IPS-18c (cell line): ENCODE data around the gene DPH6.

Source experiments
- H3K4me3 ChIP-seq: 2 replicates; pipeline ENCODE4 v1.7.0; 2013; ENCODE audit warnings: low read depth, mild to moderate bottlenecking, low read length, moderate library complexity; ENCODE audit not compliant: insufficient read depth
- H3K9me3 ChIP-seq: one replicate; pipeline ENCODE4 v1.6.1; 2013; ENCODE audit warnings: mild to moderate bottlenecking, low read length, moderate library complexity; ENCODE audit not compliant: control insufficient read depth, insufficient read depth

The DPH6 gene

DNA sequence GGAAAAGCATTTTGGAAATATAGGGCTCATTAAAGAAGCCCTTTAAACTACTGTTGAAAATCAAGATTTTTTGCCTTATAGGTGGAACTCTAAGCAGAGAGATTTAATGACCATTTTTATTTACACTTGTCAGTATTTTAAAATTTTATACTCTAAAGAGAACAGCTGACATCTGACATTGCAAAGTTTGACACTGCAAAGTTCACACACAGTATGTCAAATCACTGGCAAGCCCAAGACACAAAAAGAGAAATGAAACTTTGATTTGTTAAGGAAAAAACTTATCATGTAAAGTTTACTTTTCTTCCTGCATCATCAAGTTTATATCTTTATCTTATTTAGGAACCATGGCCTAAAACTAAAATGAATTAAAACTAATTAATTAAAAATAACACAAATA is 40.2 kb downstream of the DPH6 start:
- no peak overlapping the region for H3K4me3 ChIP-seq

DNA sequence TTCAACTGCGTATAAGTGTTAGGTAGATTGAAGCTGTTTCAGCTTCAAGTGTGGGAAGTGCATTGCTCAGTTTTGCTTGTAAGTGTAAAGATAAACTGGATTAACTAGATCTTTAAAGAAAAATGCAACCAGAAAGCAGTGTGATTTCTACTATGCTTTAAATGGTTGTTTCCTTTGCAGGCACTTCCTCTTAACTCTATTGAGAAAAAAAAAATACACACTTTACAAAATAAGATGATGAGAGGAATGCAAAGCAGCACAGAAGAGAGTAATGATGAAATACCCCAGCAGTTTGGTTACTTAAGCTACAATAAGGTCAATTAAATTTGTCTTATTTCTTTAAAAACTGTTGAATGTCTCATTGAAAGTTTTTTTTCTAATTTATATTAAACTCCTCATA is 40.8 kb downstream of the DPH6 start:
- Histone ChIP-seq H3K4me3 (no peak overlapping the region), H3K9me3 (no peaks in the 10 kb centered on the region)

More for the DNA sequence above, 40.2 kb downstream of the DPH6 start:
- H3K9me3 ChIP-seq, result no peaks in the 10 kb centered on the region

DNA sequence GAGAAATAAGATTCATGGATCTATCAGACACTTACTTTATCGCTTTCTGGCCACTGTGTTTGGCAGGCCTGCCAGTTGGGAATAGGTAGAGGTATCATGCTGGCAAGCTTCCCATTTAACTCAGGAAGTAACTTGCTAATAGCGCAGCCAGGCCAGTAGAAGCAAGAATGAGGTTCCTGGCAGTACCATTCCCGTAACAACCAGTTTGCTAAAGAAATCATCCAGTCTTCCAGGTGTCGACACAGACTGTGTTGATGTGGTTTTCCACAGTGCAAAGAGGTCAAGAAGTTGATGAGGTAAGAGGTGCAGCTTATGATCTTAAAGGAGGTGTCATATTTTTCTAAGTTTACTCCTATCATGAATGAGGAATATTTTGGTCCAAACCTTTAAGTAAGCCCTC is 46.2 kb downstream of the DPH6 start:
- no peak overlapping the region for H3K4me3 ChIP-seq
- no peaks in the 10 kb centered on the region for H3K9me3 ChIP-seq

DNA sequence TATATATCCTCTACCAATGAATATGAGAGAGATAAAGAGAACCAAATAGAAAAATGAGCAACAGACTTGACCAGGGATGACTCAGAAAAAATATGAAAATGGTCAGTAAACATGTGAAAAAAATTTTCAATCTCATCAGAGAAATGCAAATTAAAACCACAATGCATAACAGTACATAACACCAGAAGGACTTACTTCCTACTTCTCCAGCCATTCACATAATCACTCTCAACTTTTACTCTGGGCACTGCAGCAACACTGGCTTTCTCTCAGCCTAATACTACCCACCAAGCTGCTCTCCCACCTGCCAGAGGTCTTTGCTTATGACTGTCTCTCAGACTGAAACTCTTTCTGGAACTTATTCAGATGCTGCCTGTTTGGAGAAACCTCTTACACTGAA is 49.4 kb downstream of the DPH6 start:
- H3K4me3 ChIP-seq, result no peak overlapping the region
- H3K9me3 ChIP-seq, result no peaks in the 10 kb centered on the region

DNA sequence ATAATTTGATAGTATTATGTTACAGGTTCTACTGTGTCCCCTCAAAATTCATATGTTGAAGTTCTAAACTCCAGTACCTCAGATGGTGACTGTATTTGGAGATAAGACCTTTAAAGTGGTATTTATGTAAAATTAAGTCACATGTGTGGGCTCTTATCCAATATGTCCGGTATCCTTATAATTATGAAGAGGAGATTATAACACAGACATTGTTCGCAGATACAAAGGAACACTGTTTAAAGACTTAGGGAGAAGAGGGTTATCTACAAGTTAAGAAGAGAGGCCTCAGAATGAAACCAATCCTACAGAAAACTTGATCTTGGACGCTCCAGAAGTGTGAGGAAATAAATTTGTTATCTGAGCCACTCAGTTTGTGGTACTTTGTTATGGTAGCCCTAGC is 50.9 kb downstream of the DPH6 start:
- H3K4me3 ChIP-seq, result no peak overlapping the region
- H3K9me3 ChIP-seq, result no peaks in the 10 kb centered on the region

DNA sequence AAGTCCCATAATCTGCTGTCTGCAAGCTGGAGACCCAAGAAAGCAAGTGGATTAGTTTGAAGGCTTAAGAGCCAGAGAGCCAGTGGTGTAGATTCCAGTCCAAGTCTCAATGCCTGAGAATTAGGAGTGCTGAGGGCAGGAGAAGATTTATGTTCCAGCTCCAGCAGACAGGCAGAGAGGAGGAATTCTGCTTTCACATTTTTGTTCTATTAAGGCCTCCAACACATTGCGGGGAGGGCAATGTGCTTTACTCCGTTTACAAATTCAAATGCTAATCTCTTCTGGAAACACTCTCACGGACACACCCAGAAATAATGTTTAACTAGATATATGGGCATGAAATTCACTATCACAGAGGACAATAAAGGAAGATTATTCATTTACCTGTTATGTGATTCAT is 54.0 kb downstream of the DPH6 start:
- Histone ChIP-seq H3K9me3 (peaks cover 5% of the 10 kb centered on the region), H3K4me3 (no peak overlapping the region)

DNA sequence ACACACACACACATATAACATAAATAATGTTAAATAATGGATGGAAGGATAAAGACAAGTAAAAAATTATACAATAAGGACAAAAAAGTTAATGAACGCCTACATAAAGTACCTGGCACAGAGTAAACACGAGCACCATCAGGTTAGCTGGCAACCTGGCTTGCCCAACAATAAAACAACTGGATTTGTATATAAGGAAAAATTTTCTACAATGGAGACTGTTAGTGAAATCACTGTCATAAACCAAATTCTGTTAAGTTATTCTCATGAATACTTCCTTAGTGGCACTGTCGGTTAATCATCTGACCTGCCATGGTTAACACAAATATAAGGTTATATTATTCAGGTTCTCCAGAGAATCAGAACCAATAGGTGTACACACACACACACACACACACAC is 54.8 kb downstream of the DPH6 start:
- Histone ChIP-seq H3K4me3 (no peak overlapping the region), H3K9me3 (peaks cover 5% of the 10 kb centered on the region)

DNA sequence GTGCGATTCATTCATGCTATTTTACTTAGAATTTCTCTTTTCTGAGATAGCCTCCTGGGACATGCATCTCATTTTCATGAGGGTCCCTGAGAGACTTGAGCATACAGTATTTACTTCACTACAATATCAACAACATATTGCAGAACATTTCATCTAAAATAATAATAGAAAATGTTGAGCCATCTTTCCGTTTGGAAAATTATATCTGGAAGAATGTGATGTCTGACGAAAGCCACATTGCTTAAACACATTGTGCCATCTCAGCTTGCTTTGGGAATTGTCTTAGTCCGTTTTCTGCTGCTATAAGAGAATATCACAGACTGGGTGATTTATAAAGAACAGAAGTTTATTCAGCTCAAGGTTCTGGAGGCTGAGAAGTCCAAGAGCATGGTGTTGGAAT is 55.5 kb downstream of the DPH6 start:
- Histone ChIP-seq H3K4me3 (no peak overlapping the region), H3K9me3 (peaks cover 5% of the 10 kb centered on the region)

DNA sequence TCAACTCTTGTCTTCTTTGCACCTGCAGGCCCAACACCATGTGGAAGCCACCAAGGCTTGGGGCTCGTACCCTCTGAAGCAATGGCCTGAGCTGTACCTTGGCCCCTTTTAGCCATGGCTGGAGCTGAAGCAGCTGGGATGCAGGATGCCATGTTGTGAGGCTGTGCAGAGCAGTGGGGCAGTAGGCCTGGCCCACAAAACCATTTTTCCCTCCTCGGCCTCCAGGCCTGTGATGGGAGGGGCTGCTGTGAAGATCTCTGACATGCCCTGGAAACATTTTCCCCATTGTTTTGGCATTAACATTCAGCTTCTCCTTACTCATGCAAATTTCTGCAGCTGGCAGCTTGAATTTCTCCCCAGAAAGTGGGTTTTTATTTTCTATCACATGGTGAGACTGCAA is 58.5 kb downstream of the DPH6 start:
- no peak overlapping the region for H3K4me3 ChIP-seq
- peaks cover 5% of the 10 kb centered on the region for H3K9me3 ChIP-seq

DNA sequence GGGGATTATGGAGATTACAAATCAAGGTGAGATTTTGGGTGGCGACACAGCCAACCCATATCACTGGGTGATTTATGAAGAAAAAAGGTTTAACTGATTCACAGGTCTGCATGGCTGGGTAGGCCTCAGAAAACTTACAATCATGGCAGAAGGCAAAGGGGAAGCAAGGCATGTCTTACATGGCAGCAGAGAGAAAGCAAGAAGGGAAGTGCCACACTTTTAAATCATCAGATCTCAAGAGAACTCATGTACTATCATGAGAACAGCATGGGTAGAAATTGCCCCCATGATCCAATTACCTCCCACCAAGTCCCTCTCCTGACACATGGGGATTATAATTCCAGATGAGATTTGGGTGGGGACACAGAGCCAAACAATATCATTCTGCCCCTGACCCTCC is 59.7 kb downstream of the DPH6 start:
- H3K9me3 ChIP-seq, result peaks cover 5% of the 10 kb centered on the region
- H3K4me3 ChIP-seq, result no peak overlapping the region

DNA sequence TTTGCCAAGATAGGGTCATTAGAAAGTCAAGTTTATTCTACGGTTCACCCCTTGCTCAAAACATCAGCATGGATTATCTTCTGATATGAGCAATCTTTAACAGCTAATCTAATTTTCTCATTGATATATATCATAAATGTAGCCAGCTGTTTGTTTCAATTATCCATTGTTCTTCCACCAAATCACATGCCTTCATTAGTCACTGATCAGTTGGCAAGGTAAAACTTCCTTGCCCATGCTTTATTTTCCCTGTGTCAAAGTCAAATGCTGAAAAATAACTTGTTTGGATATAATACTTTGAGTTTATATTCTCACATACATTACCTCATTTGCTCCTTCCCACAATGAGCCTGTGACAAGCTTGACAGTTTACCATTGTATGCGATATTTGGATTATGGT is 60.6 kb downstream of the DPH6 start:
- peaks cover 5% of the 10 kb centered on the region for H3K9me3 ChIP-seq
- H3K4me3 ChIP-seq, result no peak overlapping the region

DNA sequence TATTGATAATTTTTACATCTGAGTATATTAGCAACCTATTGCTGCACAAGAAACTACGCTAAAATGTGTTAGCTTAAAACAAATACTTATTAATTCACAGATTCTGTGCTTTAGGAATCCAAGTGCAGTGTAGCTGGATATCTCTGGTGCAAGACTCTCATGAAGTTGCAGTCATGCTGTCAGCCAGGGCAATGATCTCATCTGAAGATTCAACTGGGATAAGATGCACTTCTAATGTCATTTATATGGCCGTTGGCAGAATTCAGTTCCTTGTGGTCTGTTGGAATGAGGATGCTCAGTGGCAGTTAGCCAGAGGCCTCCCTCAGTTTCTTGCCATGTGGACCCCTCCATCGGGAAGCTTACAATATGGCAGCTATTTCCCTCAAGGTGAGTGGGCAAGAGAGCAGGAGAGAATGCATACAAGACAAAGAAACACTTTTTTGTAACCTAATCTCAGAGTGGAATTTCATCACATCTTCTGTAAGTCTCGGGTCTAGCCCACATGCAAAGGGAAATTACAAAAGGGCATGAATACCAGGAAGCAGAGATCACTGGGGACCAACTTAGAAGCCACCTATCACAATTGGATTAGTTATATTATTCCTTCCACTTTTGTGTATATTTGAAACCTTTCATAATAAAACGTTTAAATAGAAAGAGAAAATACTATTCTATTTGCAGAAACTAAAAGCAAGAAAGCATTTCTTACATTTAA is 61.6 kb downstream of the DPH6 start:
- Histone ChIP-seq H3K9me3 (peaks cover 5% of the 10 kb centered on the region), H3K4me3 (no peak overlapping the region)

DNA sequence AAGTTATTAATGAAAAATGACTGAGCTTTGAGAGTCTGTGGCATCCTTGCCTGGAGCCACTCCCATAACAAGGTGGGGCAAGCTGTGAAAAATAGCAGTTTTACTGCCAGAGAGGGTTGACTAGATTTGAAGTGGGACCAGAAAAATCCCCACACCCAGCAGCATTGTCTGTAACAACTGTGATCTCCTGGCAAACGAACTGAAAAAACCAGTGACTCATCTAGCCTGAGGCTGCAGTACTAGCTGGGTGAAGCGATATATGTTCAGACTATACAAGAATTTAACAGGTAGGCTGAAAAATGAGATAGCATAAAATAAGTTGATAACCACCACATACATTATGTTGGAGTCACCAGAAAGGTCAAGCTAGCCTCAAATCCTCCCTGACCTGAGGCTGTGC is 64.0 kb downstream of the DPH6 start:
- Histone ChIP-seq H3K4me3 (no peak overlapping the region), H3K9me3 (no peaks in the 10 kb centered on the region)

DNA sequence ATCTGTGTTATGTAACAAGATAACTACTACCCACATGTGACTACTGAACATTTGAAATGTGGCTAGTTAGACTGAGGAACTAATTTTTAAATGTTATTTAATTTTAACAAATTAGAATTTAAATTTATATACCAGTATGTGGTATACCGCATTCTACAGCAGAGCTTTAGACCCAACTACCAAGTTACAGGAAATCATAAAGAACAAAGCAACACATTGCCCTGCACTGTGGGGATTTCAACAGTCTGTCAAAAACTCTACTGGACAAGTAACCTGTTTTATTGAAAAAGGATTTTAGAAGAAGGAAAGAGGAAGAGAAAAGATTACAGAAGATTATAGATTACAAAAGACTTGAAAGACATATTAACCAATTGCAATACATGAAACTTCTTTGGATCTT is 64.9 kb downstream of the DPH6 start:
- Histone ChIP-seq H3K9me3 (no peaks in the 10 kb centered on the region), H3K4me3 (no peak overlapping the region)

DNA sequence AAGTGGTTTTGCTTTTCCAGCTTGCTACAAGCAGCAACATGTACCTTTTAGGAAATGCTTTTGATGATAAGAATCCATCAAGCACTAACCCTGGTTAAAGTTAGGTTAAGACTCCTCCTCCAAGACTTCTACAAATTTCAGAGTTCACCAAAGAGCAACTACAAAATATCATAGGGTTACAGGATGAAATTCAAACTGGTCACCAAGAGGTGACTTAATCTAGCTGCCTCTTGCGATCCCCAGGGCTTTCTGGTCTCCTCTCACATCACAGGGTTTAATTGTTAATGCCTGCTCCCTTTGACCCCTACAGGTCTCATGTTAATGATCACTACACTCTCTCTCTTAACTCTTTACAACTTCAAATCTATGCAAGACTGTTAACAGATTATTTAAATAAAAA is 66.5 kb downstream of the DPH6 start:
- Histone ChIP-seq H3K4me3 (no peak overlapping the region), H3K9me3 (no peaks in the 10 kb centered on the region)

DNA sequence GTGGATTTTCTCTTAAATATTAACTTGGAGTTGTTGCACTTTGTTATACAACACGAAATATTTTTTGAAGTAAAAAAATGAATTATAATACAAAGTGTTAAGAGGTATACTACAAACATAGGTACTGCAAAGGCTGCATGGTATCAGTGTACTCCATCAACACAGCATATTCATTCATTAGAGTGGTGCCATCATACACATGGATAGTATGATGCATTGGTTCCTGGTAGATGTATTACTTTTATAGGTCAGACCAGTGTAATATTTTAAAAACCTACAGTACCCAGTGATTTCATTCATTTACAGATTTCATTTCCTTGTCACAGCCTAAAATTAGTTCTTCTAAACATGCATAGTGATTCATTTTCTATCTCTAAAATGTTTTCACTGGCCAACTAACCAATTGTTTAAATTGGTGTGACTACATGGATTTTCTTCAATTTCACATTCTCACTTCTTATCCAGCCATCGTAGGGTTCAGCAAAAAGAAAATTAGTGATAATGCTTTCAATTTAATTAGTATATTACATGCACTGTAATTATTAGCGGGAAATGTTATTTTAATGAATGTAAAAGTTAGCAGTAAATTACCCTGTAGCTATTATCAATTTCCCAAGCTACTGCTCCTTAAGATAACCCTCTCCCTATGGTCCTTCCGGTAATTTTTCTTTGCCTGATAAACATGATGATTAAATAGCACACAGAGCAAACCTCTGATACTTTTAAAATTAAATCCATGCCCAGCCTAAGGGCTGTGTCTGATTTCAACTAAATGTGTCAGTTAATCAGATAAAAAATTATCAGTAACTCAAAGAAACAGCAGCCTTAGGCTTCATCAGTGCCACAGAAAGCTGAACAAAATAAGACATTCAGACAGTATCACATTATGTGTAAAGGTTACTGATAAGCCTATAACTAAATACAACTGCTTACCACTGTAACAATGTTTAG is 68.4 kb downstream of the DPH6 start:
- H3K4me3 ChIP-seq, result no peak overlapping the region
- no peaks in the 10 kb centered on the region for H3K9me3 ChIP-seq

DNA sequence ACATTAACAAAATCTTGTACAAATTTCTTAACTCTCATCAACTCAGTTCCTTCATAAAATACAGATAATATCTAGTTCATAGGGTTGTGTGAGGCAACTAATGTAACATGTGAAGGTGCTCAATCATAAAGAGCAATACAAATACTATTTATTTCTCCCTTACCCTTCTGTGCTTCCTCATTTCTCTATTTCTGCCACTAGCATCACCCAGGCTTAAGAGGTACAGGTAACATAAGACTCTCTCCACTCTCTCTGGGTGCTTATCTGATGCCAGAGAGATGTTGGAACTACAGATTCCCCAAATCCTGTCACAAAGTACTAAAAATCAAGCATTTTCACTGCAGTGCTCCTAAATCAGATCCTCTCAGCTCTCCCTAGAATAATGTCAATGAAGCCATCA is 74.9 kb downstream of the DPH6 start:
- Histone ChIP-seq H3K4me3 (no peak overlapping the region), H3K9me3 (no peaks in the 10 kb centered on the region)

DNA sequence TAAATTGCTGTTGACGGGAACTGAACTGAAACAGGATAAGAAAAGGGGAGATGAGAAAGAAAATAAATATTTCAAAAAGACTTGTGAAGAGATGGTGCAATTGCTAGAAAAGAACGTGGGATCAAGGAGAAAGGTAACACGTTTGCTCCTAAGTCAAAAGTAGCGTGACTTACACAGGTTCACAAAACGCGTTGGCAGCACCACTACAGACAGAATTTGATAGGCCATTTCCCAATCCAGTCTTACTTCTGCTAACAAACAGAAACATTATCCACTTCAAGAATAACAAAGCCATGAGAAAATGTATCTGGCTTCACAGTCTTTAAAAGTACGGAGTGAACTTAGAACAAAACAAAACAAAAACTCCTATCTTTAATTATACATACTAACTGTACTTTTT is 75.5 kb downstream of the DPH6 start:
- Histone ChIP-seq H3K9me3 (no peaks in the 10 kb centered on the region), H3K4me3 (no peak overlapping the region)
